ENCODE measurements around the gene BICD1.
"Not testable (repeated sequence)": the region's sequence is repeated elsewhere in the genome, so short reads cannot be mapped to it uniquely, and the experiment has no call there.

The BICD1 gene

DNA sequence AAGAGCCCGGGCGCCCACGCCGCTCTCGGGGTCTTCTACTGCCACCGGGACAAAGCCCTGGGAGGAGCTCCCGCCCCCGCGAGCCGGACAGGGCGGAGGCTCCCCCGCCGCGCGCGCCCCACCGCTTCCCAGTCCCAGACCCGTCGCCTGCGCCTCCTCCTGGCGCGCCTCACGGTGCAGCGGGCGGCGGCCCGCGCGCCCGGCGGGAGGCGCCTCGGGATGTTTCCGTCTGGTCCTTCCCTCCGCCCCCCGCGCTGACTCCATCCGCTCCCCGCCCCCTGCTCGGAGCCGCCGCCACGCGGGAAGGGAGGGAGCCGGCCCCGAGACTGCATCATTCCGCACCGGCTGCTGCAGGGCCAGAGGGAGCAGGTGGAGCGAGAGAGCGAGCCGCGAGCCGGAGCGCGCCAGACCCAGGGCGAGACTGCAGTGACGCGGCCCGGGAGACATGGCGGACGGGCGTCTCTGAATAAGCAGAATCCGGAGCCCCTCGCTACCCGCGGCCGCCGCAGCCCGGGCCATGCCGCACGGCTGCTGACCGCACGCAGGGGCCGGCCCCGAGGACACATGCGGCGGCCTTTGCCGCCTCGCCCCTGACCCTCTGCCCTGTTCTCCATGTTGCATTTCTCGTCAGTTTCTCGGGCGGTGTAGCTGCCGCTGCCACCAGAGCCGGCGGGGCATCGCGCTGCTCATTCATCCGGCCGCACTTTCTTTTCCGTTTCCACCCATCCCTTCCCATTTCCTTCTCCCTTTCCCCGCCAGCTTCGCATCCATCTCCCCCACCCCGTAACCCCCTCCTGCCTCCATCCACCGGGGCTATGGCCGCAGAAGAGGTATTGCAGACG is at the start of gene BICD1:
BICD1 (plus strand) TSS at position 331 of the 842 bp plus-strand sequence; CDS start at position 816, 485 bp downstream.
- DNase-seq, result no peak

DNA sequence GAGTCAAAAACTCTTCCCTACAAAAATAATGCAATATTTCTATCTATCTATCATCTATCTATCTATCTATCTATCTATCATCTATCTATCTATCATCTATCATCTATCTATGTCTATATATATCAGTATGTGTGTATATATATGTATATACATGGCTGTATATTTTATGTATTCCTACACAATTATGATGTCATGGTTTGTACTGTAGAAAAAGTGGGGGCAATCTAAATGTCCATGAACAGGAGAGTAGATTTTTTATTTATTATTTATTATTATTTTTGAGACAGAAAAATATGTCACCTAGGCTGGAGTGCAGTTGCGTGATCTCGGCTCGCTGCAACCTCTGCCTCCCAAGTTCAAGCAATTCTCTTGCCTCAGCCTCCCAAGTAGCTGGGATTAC is 45.6 kb upstream of the BICD1 start:
- DNase-seq, result no peak

DNA sequence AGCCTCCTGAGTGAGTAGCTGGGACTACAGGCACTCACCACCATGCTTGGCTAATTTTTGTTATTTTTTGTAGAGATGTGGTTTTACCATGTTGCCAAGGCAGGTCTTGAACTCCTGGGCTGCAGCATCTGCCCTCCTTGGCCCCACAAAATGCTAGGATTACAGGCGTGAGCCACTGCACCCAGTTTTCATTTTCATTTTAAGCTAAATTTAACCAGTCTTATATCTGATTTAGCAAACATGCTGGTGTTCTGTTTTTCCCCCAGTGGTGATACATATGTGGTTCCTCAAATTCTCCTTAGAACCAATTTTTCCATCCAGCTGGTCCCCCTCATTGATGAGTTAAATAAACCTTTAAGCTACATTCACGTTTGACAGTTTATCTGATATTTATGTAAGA is 43.8 kb upstream of the BICD1 start:
- no peak for DNase-seq

DNA sequence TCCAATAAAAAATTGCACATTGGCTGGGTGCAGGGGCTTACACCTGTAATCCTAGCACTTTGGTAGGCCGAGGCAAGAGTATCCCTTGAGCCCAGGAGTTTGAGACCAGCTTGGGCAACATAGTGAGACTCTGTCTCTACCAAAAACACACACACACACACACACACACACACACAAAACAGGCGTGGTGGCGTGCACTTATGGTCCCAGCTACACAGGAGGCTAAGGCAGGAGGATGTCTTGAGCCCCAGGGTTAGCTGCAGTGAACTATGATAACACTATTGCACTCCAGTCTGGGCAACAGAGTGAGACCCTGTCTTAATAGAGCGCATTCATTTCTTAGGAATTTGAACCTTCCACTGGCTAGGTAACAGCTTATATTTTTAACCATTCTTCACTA is 42.9 kb upstream of the BICD1 start:
- DNase-seq, result no peak

DNA sequence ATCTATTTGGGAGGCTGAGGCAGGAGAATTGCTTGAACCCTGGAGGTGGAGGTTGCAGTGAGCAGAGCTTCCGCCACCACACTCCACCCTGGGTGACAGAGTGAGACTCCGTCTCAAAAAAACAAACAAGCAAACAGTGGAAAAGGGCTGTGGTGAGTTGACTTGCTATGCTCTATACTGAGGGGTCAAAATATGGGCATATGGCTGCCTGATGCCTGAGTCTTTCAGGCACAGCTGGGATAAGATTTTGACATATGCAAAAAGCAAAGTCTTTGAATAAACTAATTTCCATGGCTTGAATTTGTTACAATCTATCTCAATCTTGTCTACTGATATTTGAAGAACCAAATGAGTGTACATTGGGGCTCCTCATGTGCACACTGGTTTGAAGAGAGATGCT is 40.4 kb upstream of the BICD1 start:
- DNase-seq, result no peak

DNA sequence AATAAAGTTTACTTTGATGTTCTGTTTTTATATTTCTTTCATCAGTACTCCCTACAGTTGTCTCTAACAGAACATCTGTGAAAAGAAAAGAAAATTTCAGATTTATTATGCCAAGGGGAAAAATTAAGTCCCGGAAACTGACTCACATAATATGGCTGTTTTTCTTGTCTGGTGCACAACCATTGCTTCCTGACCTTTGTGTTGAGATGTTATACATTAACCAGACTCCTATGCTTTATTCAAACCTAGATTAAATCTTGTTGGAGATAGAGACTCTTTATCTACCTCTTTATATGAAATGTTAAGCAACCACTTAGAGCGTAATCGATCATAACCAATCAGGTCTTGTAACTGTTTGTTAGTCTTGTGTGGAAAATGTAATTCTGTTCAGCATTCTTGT is 37.6 kb upstream of the BICD1 start:
- DNase-seq, result no peak

DNA sequence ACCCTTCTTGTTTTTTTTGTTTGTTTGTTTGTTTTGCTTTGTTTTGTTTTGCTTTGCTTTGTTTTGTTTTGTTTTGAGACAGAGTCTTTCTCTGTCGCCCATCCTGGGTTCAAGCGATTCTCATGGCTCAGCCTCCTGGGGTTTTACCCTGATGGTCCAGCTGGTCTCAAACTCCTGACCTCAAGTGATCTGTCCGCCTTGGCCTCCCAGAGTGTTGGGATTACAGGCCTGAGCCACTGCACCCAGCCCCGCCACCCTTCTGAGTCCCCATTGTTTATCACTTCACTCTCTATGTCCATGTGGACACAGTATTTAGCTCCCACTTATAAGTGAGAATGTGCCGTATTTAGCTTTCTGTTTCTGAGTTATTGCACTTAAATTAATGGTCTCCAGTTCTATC is 36.9 kb upstream of the BICD1 start:
- DNase-seq, result no peak

DNA sequence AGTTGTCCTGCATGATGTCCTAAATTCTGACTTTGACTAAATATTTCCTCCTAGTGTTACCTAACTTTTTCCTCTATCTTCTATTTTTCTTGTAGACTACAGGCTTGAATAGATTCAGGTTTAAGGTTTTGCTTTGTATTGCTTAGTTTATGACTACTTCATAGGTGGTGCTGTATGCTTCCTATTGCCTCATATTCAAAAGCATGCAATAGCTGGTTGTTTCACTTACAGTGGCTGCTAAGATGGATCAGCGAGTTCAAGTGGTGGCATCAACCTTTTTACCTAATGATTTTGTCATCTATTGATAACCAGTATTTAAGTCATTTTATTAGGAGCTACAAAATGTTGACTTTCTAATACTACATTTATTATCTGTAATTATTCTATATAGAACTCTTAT is 36.3 kb upstream of the BICD1 start:
- no peak for DNase-seq

DNA sequence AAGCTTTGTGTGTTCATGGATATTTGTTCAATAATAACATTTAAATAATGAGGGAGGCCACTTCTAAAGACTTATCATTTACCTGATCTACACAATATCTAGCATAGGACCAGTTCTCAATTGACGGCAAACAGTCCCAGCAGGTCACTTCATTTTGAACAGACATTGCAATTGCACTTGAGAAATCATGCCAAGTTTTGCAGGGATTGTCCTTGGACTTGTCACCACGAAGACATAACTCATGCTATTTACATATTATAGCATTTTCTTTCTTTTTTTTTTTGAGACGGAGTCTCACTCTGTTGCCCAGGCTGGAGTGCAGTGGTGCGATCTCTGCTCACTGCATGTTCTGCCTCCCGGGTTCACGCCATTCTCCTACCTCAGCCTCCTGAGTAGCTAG is 34.5 kb upstream of the BICD1 start:
- DNase-seq, result no peak

DNA sequence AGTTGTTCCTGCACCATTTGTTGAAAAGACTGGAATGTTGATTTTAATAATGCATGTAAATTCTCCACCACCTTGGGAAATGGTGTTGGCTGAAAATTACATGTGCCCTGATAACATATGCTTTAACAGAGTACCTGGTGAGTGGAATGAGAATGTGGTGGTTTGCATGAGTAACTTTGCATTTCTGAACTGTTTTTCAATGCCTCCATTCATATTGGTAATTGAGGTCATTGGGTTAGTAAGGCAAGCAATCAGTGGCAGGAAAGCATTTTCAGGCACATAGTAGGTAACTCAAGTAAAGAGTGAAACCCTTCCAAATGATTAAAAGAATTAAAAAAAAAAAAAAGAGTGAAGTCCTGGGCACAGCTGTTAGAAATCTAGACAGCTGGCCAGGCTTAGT is 32.2 kb upstream of the BICD1 start:
- DNase-seq, result no peak

DNA sequence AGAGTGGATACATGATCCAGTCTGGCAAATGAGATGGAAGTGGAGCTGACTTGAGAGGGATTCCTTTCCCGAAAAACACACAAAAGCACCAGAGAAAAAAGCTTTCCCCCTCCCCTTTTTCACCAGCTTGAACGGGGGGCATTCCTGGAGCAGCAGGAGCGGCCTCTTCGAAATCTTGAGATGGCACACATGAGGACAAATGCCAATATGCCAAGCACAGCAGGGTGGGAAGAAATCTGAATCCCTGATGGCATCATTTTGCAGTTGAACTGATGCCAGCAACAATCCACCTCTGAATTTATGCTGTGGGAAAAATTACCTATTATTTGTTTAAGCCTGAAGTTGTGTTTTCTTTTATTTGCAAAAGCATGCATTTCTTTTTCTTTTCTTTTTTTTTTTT is 29.7 kb upstream of the BICD1 start:
- no peak for DNase-seq

DNA sequence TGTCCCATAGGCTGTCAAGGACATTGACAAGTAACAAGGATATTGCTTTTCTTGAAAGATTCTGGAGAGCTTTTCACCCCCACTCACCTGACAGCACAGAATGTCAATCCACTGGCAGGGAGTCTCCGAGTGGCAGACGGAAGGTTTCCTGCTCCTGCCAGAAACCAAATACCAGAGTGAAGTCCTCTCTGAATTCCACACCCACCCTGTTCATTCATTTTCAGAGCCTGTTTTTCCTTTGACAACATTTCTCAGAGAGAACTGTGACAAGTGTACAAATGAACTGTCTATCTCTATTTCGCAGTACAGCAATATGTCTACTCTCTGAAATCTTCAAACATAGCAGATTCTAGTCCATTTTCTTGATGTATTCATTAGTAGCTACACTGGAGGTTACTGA is 26.2 kb upstream of the BICD1 start:
- no peak for DNase-seq

DNA sequence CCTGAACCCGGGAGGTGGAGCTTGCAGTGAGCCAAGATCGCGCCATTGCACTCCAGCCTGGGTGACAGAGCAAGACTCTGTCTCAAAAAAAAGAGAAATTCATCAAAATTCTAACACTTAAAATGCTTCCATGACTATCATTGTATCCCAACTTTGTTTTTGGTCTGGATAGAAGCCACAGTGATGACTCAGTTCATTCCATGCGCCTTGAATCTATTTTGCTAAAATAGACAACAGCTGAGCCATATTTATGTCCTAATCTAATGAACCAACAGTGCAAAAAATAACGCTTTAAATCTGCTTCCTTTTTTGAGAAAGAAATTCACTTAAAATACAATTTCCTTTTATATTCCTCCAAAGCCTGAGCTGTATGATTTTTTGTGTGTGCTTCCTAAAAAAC is 23.2 kb upstream of the BICD1 start:
- no peak for DNase-seq

DNA sequence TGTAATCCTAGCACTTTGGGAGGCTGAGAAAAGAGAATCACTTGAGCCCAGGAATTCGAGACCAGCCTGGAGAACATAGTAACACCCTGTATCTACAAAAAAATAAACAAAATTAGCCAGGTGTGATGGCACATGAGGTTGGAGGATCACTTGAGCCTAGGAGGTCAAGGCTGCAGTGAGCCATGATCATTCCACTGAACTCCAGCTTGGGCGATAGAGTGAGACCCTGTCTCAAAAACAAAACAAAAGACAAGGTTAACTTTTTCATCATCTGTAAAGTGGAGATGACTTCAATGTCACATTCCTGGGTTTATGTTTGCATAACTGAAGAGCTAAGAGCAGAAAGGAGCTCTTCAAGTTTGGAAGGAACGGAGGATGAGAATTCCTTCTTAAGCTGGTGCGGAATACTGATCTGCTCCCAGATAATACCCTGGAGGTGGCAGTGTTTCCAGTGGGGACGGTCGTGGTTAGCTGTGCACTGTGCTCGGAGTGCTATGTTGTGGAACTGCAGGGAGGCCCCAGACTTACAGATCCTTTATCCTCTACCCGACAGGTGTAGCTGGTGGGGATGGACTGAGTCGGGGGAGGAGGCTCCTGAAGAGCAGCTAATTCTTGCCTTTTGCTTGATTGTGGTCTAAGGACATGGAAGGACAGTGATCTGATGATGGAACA is 22.5 kb upstream of the BICD1 start:
- no peak for DNase-seq

DNA sequence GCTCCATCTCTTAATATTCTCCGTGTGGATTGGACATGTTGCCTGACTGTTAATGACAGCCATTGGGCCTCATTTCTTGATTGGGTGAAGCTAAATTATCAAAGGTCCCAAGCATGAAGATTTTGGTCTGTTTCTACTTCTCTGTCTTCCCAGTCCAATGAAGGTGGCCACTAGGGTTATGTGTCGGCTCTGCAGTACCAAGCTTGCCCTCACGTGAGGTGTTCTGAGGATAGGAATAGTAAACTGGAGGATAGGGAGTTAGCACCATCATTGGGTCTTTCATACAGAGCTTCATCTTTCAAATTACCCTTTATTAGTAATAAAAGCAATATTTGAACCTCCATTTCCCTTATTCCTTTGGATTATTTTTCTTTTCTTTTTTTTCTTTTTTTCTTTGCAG is 21.9 kb upstream of the BICD1 start:
- no peak for DNase-seq

DNA sequence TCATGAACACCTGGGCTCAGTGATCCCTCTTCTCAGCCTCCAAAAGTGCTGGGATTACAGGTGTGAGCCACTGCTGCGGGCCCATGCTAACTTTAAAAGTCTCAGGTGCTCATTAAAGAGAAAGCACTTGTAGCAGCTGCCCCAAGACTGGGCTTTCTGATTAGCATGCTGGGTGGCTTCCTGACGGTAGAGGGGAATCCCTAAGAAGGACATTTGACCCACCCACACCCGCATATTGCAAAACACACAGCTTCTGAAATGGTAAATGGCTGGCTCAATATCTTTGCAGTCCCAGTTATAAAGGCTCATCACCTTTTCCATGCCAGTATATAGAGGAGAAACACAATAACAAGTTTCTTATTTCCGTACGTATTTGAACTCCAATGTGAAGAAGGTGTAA is 19.3 kb upstream of the BICD1 start:
- DNase-seq, result no peak

DNA sequence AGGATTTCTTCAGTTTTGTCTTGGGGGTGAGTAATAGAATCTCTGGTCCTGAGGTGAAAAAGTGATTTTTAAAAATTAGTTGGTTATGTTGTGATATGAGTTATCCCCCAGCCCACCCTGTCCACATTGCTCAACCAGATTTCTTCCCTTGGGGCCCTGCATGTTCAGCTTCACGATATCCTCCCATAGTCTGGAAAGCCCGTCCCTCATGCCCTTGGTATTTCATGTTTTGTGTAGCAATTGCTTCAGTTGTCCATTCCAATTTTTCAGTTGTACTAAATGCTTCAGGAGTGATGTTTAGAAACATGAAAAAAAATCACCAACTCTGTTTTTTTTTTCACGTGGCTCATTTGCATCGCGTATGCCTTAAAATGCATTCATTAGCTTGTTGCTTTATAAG is 17.5 kb upstream of the BICD1 start:
- DNase-seq, result no peak

DNA sequence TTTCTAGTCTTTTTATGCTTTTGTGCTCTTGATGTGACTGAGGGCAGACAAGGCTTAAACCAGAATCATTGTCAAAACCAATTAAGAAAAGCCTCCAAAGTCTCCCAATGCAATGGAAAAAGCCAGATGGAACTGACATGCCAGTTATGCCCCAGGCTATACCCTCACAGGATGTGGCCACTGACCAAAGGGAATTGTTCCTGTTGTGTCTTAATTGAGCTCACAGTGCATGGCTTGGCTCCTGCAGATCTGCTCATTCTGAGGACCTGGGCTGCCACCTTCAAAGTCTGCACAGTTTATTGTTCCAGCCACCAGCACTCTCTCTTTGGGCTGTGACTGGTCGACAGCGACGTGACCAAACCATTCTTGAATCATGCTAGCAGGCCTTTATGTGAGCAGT is 17.1 kb upstream of the BICD1 start:
- no peak for DNase-seq

DNA sequence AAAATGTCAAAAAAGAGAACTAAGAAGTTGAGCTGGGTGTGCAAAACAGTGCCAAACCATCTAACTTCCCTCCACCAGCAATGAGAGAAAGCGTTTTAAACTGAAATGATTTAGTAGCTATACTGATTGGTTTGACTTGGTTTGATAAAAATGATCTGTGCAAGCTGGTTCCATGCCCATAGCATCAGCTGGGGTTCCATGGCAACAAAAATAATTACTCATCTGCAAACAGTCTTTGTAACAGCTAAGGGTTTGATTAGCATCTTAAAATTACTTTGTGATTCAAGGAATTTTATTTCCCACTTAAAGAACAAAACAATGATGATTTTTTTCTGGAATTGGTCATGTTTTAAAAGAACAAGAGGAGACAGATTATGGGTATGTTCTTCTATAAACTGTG is 15.0 kb upstream of the BICD1 start:
- DNase-seq, result no peak

DNA sequence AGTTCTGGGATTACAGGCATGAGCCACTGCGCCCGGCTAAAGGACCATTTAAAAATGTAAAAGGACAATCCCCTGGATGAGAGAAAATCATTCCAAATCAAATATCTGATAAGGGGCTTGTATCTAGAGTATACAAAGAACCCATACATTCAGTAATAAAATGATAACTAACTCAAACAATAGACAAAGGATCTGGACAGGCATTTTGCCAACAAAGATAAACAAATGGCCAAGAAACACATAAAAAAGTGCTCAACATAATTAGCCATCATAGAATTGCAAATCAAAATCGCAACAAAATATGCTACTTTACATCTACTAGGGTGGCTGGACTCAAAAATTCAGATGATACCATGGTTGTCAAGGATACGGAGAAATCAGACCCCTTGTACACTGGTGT is 8.5 kb upstream of the BICD1 start:
- no peak for DNase-seq

DNA sequence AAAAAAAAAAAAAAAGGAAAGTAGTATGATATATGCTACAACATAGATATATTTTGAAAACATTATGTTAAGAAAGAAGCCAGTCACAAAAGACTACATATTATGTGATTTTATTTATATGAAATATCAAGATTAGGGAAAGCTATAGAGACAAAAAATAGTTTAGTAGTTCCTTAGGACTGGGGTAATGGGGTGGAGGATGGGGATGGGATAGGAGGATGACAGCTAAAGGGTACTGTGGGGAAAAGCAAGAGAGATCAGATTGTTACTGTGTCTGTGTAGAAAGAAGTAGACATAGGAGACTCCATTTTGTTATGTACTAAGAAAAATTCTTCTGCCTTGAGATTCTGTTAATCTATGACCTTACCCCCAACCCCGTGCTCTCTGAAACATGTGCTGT is 7.4 kb upstream of the BICD1 start:
- DNase-seq, result not testable (repeated sequence)

DNA sequence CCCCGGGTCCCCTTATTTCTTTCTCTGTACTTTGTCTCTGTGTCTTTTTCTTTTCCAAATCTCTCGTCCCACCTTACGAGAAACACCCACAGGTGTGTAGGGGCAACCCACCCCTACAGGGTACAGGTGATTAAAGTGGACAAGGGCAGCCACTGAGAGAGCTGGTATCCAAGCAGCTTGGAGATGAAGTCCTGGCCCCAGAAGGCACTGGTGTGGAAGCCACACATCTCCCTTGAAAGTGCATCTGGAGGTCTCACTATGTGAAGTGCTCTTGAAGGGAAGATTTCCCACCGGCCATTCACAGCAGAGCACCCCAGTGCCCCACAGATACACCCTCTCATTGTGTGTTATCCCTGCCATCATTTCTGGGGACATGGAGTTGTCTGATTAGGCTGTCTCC is 6.3 kb upstream of the BICD1 start:
- DNase-seq, result no peak

DNA sequence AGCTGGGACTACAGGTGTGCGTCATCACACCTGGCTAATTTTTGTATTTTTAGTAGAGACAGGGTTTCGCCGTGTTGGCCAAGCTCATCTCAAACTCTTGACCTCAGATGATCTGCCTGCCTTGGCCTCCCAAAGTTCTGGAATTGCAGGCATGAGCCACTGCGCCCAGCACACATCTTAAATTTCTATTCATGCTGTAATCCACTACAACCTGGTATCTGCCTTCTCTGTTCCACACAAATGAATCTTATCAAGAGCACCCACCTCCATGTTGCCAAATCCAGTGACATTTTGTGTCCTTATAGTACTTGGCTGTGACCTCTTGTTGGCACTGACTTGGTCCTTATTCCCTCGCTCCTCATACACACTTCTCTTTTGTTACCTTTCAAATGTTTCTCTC is 5.8 kb upstream of the BICD1 start:
- no peak for DNase-seq

DNA sequence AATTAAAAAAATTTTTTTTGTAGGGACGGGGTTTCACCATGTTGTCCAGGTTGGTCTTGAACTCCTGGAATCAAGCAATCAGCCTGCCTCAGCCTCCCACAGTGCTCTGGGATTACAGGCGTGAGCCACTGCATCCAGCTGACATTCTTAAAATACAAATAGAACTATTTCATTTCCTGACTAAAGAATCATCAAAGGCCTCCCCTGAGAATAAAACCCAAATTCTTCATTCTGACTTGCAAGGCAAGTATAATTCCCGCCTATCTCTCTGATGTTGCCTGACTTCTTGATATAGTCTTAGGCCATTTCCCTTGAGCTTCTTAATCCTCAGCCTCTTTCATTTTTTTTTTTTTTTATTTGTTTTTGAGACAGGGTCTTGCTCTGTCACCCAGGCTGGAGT is 4.4 kb upstream of the BICD1 start:
- no peak for DNase-seq

Measured in NCI-H2081 treated with DMSO at 0.1 percent for 48 hours (cell line).